HCT116 (cell line): Measurements from ENCODE around the gene NCOA1. TPM values are rescaled to one million over a fixed set of nuclear protein-coding genes. Genes with fewer than 3 reads are reported as not detected.

ENCODE experiments used
- ATAC-seq: fragments of 200-7000 bp; cut with Tn5 transposase; 2 replicates; pipeline ENCODE4 v1.9.1; 2020; ENCODE audit warnings: mild to moderate bottlenecking, moderate library complexity
- BruUV-seq: library from RNA; stranded (reverse); fragments of 400-500 nt; replicated peaks from 2 replicates; lab custom pipeline; 2021; lab: Mats Ljungman, UMichigan
- CTCF ChIA-PET: fragments of 300-600 bp; sonication (Branson Sonifier 250); formaldehyde crosslinking; loops from one replicate; lab custom pipeline; 2021; ENCODE audit warnings: antibody characterized with exemption; lab: Charles Lee
- POLR2A ChIA-PET: fragments of 300-600, 350-600 bp; sonication (Branson Sonifier 250); formaldehyde crosslinking; loops from one replicate; lab custom pipeline; 2021; ENCODE audit warnings: antibody characterized with exemption; lab: Charles Lee
- RAD21 ChIA-PET, 2 experiments: fragments of 300-600 bp; sonication (Branson Sonifier 250); formaldehyde crosslinking; loops; one replicate each; lab custom pipeline; 2023; ENCODE audit warnings: low total read pairs in 2 of 2; ENCODE audit not compliant: uncharacterized antibody in 2 of 2, unreplicated experiment in 2 of 2, low non-redundant PET in 1 of 2; lab: Charles Lee
- DNase-seq: peaks from one replicate; pipeline ENCODE4 v3.0.0-alpha.2; 2010; ENCODE audit warnings: low read depth, low spot score
- H2AFZ ChIP-seq: fragments of 200-600 bp; shearing (Covaris generic), sonication (generic); 2 replicates; pipeline ENCODE4 v1.6.1; 2017; ENCODE audit warnings: low read depth, mixed run types, mixed read lengths, antibody characterized with exemption, low read length; ENCODE audit not compliant: poor library complexity, severe bottlenecking
- H3K27ac ChIP-seq: 2 replicates; pipeline ENCODE4 v1.5.1; 2012; ENCODE audit warnings: low read depth, low read length
- H3K27me3 ChIP-seq: fragments of 200-600 bp; sonication (generic); 2 replicates; pipeline ENCODE4 v1.6.1; 2016; ENCODE audit warnings: mixed run types, low read length, mixed read lengths; ENCODE audit not compliant: insufficient read depth
- H3K36me3 ChIP-seq, 2 experiments: fragments of 200-500 bp in 1 of 2; fragments of 200-600 bp in 1 of 2; sonication (Bioruptor generic) in 1 of 2; sonication (generic) in 1 of 2; 2 replicates each; pipeline versions ENCODE4 v1.5.1 to v1.6.1; 2014 to 2016; ENCODE audit warnings: low read length in 2 of 2, inconsistent platforms in 1 of 2, mixed read lengths in 1 of 2, mixed run types in 1 of 2; ENCODE audit not compliant: insufficient read depth in 2 of 2, control insufficient read depth in 1 of 2
- H3K4me1 ChIP-seq, 2 experiments: fragments of 200-600 bp in 1 of 2; sonication (generic) in 1 of 2; 2 replicates each; pipeline versions ENCODE4 v1.5.1 to v1.6.1; 2012 to 2017; ENCODE audit warnings: low read length in 2 of 2, inconsistent platforms in 1 of 2, mild to moderate bottlenecking in 1 of 2, mixed read lengths in 1 of 2, mixed run types in 1 of 2, moderate library complexity in 1 of 2; ENCODE audit not compliant: insufficient read depth in 2 of 2, control insufficient read depth in 1 of 2
- H3K4me2 ChIP-seq: fragments of 200-600 bp; sonication (generic); 2 replicates; pipeline ENCODE4 v1.6.1; 2017; ENCODE audit warnings: mixed run types, low read length, mixed read lengths
- H3K4me3 ChIP-seq, 2 experiments: fragments of 200-600 bp in 1 of 2; sonication (generic) in 1 of 2; replicated peaks in 1 of 2; 2 replicates each; pipeline ENCODE4 v1.5.1; 2011 to 2016; ENCODE audit warnings: low read length in 2 of 2, control low read depth in 1 of 2, low read depth in 1 of 2, mild to moderate bottlenecking in 1 of 2, mixed read lengths in 1 of 2, mixed run types in 1 of 2
- H3K79me2 ChIP-seq: fragments of 200-600 bp; sonication (generic); 2 replicates; pipeline ENCODE4 v1.6.1; 2017; ENCODE audit warnings: mild to moderate bottlenecking, mixed run types, low read length, moderate library complexity, mixed read lengths; ENCODE audit not compliant: insufficient read depth
- H3K9ac ChIP-seq: fragments of 200-600 bp; sonication (generic); 2 replicates; pipeline ENCODE4 v1.6.1; 2016; ENCODE audit warnings: low read length, mixed read lengths
- H3K9me2 ChIP-seq: fragments of 200-600 bp; sonication (generic), shearing (Covaris generic); 2 replicates; pipeline ENCODE4 v1.6.1; 2017; ENCODE audit warnings: mixed run types, mild to moderate bottlenecking, moderate library complexity; ENCODE audit not compliant: insufficient read depth
- H3K9me3 ChIP-seq, 2 experiments: fragments of 200-500 bp in 1 of 2; fragments of 200-600 bp in 1 of 2; sonication (Bioruptor generic) in 1 of 2; sonication (generic) in 1 of 2; 2 replicates each; pipeline ENCODE4 v1.6.1; 2014 to 2017; ENCODE audit warnings: low read length in 2 of 2, mixed read lengths in 2 of 2, inconsistent platforms in 1 of 2, low read depth in 1 of 2, mild to moderate bottlenecking in 1 of 2, mixed run types in 1 of 2, moderate library complexity in 1 of 2; ENCODE audit not compliant: control insufficient read depth in 1 of 2, insufficient read depth in 1 of 2
- H4K20me1 ChIP-seq: fragments of 200-600 bp; sonication (generic), shearing (Covaris generic); 2 replicates; pipeline ENCODE4 v1.6.1; 2017; ENCODE audit warnings: mixed run types, mild to moderate bottlenecking, moderate library complexity; ENCODE audit not compliant: insufficient read depth
- ATF3 ChIP-seq: IDR thresholded peaks from 2 replicates; pipeline ENCODE4 v1.6.1; 2012
- CBX3 ChIP-seq: IDR thresholded peaks from 2 replicates; pipeline ENCODE4 v1.6.1; 2012; ENCODE audit warnings: low read depth
- CTCF ChIP-seq, 3 experiments: fragments of 200-600 bp in 1 of 3; sonication (generic) in 1 of 3; IDR thresholded peaks in 2 of 3; conservative IDR thresholded peaks in 1 of 3; 2 replicates each; pipeline ENCODE4 v1.5.1; 2012 to 2017; ENCODE audit warnings: low read depth in 2 of 3, low read length in 2 of 3, antibody characterized with exemption in 1 of 3, borderline replicate concordance in 1 of 3, control low read depth in 1 of 3, mild to moderate bottlenecking in 1 of 3, mixed read lengths in 1 of 3, mixed run types in 1 of 3, moderate library complexity in 1 of 3; ENCODE audit not compliant: insufficient read depth in 1 of 3
- ELF1 ChIP-seq: IDR thresholded peaks from 2 replicates; pipeline ENCODE4 v1.6.1; 2012; ENCODE audit warnings: low read depth, borderline replicate concordance
- EZH2 ChIP-seq: fragments of 200-600 bp; sonication (generic); IDR thresholded peaks from 2 replicates; pipeline ENCODE4 v1.6.1; 2017; ENCODE audit warnings: antibody characterized with exemption, mixed run types
- TCF7L2 ChIP-seq: IDR thresholded peaks from 2 replicates; pipeline ENCODE4 v1.7.0; 2011; ENCODE audit warnings: borderline replicate concordance, inconsistent platforms; ENCODE audit not compliant: insufficient read depth, insufficient read length; ENCODE audit errors: extremely low read depth
- ZFX ChIP-seq: fragments of 450-650 bp; IDR thresholded peaks from 2 replicates; pipeline ENCODE4 v1.6.1; 2017
- intact Hi-C: fragments of 100-400 bp; cut with micrococcal nuclease; formaldehyde crosslinking; loops from 2 replicates; pipeline ENCODE4 v1.10.0; 2022
- total RNA-seq: library from RNA; stranded (reverse); gene quantifications from one replicate; pipeline ENCODE4 v1.2.1, GENCODE V29; 2021; ENCODE audit not compliant: unreplicated experiment

NCOA1 gene
- total RNA-seq, 1 experiment from 2014 or later = 10.4 TPM

- ATAC-seq = no peak
- H3K36me3 ChIP-seq = no peaks in the 10 kb centered on the region
- no peak for DNase-seq
- no peak overlapping the region for H3K27ac ChIP-seq
- H3K9me2 ChIP-seq = no peaks in the 10 kb centered on the region
- H2AFZ ChIP-seq = no peak overlapping the region
- no peak overlapping the region for H3K9ac ChIP-seq
- no peak overlapping the region for H3K4me2 ChIP-seq
- TF ChIP-seq TCF7L2 = no peak
- no peak for TF ChIP-seq ZFX
- TF ChIP-seq EZH2 = no peak
- CTCF ChIA-PET = no interaction called here
- no peaks in the 10 kb centered on the region for H3K9me3 ChIP-seq
- RAD21 ChIA-PET = no interaction called here
- no peaks in the 10 kb centered on the region for H3K79me2 ChIP-seq
- no peaks in the 10 kb centered on the region for H4K20me1 ChIP-seq
- H3K4me3 ChIP-seq = no peak overlapping the region
- 0 out of 4 replicates have a peak, but pooled peaks cover 0 to 2% of the 10 kb centered on the region in 2 experiments for H3K4me1 ChIP-seq
- no TSS peak for BruUV-seq
- no peaks in the 10 kb centered on the region for H3K27me3 ChIP-seq
- POLR2A ChIA-PET = no interaction called here
- intact Hi-C loops = no loop called here
Measured at GRCh38 chr2:24474053-24474452, 17.0 kb upstream of the NCOA1 start.

- Histone ChIP-seq H3K27ac (no peak overlapping the region), H2AFZ (no peak overlapping the region), H3K4me1 (no peaks in the 10 kb centered on the region), H3K36me3 (no peaks in the 10 kb centered on the region)
- no peak for ATAC-seq
- TF ChIP-seq ELF1 (no peak), ZFX (no peak), ATF3 (no peak), CTCF (IDR thresholded peaks at IDR 0.05 in 2 of 3, conservative IDR thresholded peaks at IDR 0.05 in 1 of 3; ENCODE audit: borderline replicate concordance in 1 of 3, insufficient read depth in 1 of 3, low read depth in 2 of 3, low read length in 2 of 3) (no peak), CBX3 (no peak)
- TF ChIP-seq, all 23 proteins: peak for 0
- ChIA-PET POLR2A (no interaction called here), CTCF (no interaction called here), RAD21 (no interaction called here)
- H3K27me3 ChIP-seq = no peaks in the 10 kb centered on the region
- no peak overlapping the region for H3K4me2 ChIP-seq
- H3K9ac ChIP-seq = no peak overlapping the region
- no peaks in the 10 kb centered on the region for H3K79me2 ChIP-seq
- no peaks in the 10 kb centered on the region for H4K20me1 ChIP-seq
- DNase-seq = no peak
- H3K4me3 ChIP-seq = no peak overlapping the region
- H3K9me3 ChIP-seq = no peaks in the 10 kb centered on the region
- BruUV-seq = no TSS peak
- intact Hi-C loops = no loop called here
- no peaks in the 10 kb centered on the region for H3K9me2 ChIP-seq
Measured at GRCh38 chr2:24477229-24477628, 13.8 kb upstream of the NCOA1 start.
